Fibroblast of skin of right biceps (primary cell): ENCODE measurements around the gene RASGRF1.

ENCODE experiments used
- DNase-seq: peaks from one replicate; pipeline ENCODE4 v3.0.0-alpha.2; 2013

The RASGRF1 gene

GRCh38 chr15:79066391-79067071 is 24.0 kb downstream of the RASGRF1 start:
- no peak for DNase-seq

- DNase-seq, result no peak
Observed at GRCh38 chr15:79065706-79066376, 24.7 kb downstream of the RASGRF1 start.

GRCh38 chr15:79065361-79065705 is 25.2 kb downstream of the RASGRF1 start:
- no peak for DNase-seq

- DNase-seq, result no peak
Observed at GRCh38 chr15:79064496-79064895, 26.1 kb downstream of the RASGRF1 start.

GRCh38 chr15:79060175-79060574 is 30.4 kb downstream of the RASGRF1 start:
- no peak for DNase-seq

- no peak for DNase-seq
Observed at GRCh38 chr15:79059081-79059572, 31.5 kb downstream of the RASGRF1 start.

- DNase-seq, result no peak
Observed at GRCh38 chr15:79058260-79058850, 32.2 kb downstream of the RASGRF1 start.

GRCh38 chr15:79057050-79057449 is 33.5 kb downstream of the RASGRF1 start:
- DNase-seq, result no peak

GRCh38 chr15:79054350-79054749 is 36.2 kb downstream of the RASGRF1 start:
- no peak for DNase-seq

GRCh38 chr15:79053894-79054293 is 36.7 kb downstream of the RASGRF1 start:
- DNase-seq, result no peak

- DNase-seq, result no peak
Observed at GRCh38 chr15:79051941-79052731, 38.4 kb downstream of the RASGRF1 start.

GRCh38 chr15:79051029-79051428 is 39.6 kb downstream of the RASGRF1 start:
- no peak for DNase-seq

GRCh38 chr15:79050341-79050740 is 40.2 kb downstream of the RASGRF1 start:
- no peak for DNase-seq

GRCh38 chr15:79049416-79049815 is 41.2 kb downstream of the RASGRF1 start:
- DNase-seq, result no peak

- no peak for DNase-seq
Observed at GRCh38 chr15:79047676-79048439, 42.7 kb downstream of the RASGRF1 start.

- DNase-seq, result no peak
Observed at GRCh38 chr15:79046691-79047404, 43.7 kb downstream of the RASGRF1 start.

GRCh38 chr15:79045041-79045440 is 45.5 kb downstream of the RASGRF1 start:
- DNase-seq, result no peak

GRCh38 chr15:79042213-79042928 is 48.2 kb downstream of the RASGRF1 start:
- no peak for DNase-seq

GRCh38 chr15:79041601-79042168 is 48.9 kb downstream of the RASGRF1 start:
- no peak for DNase-seq

- no peak for DNase-seq
Observed at GRCh38 chr15:79037848-79038247, 52.7 kb downstream of the RASGRF1 start.

- DNase-seq, result no peak
Observed at GRCh38 chr15:79036323-79036722, 54.3 kb downstream of the RASGRF1 start.
